NT2/D1 (cell line): ENCODE results near the gene AKT2.

Experiments
- SUZ12 ChIP-seq: IDR thresholded peaks from 2 replicates; pipeline ENCODE4 v1.6.1; 2011; ENCODE audit not compliant: insufficient read length, insufficient read depth; ENCODE audit errors: extremely low read depth
- ZNF274 ChIP-seq: IDR thresholded peaks from 2 replicates; pipeline ENCODE4 v1.6.1; 2011; ENCODE audit warnings: mild to moderate bottlenecking, low read depth, low read length

GRCh38 chr19:40322951-40323615 is 37.9 kb upstream of the AKT2 start:
- TF ChIP-seq ZNF274 = no peak
- TF ChIP-seq SUZ12 = no peak
